ENCODE results near the gene LRMDA.

LRMDA gene

DNA sequence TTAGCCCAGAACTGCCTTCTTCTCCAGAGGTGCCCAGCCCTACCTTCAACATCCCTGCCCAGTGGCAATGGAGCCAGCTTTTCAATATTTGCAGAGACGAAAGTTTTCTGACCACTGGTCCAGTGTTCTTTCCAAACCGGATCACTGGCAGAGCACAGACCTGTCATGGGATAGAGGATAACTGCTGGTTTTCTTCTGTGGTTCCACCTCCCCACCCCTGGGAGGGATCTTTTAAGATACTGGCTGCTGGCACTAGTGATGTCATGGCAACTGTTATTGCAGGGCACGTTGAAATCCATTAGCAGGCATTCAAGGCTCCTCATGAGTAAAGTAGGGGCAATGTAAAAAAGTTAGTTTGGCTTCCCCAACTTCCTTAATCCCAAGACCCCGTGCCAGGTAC is 387.1 kb downstream of the LRMDA start:
- no peak for DNase-seq (ENCODE audit: low read depth, low spot score)

DNA sequence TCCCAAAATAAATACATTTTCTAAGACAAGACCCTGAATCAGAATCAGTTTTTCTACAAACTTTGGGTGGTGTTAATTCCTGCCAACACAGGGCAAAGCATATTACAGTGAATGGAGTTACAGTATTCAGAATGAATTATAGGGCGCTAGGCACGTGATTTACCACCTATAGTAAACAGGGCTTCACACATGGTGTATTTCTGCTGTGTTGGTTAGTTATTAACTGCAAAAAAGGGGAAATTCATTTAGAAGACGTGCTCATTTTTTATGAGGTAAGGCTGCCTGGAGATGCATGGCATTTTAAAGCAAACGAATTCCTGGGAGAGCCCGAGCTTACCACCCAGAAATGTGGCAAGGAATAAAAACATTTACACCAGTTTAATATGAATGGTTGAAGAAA is 393.8 kb downstream of the LRMDA start:
- DNase-seq (ENCODE audit: low read depth, low spot score), result no peak

DNA sequence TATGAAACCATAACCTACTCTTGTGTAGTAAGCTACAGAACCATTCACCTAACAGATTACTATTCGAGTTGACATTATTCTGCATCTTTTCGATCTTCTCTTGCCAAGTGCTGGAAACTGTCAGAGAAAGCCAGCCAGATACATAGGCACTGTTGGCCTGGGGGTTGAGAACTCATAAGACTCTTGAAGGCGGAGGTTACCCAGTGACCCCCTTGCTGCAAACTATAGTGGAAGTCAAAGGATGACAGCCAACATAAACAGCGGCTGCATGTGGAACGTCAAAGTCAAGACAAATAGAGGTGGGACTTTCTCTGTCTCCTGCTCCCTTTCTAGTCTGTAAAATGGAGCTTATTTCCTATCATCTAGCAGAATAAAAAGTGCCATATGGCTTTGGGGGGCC is 394.2 kb downstream of the LRMDA start:
- DNase-seq (ENCODE audit: low read depth, low spot score), result no peak

DNA sequence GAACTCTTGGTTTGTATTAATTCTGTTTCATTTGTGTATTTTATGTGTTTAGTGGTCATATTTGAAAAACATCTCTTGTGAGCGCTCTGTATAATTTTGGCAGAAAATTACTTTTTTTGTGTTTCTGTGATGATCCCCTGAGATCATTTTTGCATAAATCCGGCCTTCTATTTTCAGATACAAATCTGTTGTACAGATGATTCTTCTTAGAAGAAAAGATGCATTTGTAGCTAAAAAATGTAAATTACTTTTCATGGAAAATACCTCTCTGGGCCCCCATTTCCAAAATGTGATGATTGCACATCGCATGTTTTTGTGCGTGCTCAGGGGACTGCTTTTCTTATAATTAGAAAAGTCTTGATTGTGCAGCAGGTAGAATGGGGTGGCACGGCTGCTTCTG is 395.4 kb downstream of the LRMDA start:
- DNase-seq (ENCODE audit: low read depth, low spot score), result no peak

DNA sequence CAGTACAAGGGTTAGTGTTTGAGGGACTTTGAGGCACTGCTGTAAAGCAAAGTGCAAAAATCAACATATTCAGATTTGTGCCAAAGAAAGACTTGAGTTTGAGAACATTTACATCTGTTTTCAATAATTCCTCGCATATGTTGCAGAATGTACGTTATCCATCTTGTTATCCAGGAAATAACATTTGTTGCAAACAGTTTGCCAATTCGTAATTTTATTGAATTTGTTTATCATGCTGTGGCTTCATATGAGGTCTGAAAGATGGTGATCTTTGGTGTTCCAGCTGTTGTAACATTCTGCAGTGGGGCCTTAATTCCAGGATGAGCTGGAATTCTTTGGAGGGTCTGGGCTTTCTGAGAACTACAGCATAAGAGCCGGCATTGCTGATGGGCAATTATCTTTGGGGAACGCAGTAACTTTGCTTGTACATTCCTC is 396.2 kb downstream of the LRMDA start:
- DNase-seq (ENCODE audit: low read depth, low spot score), result no peak

DNA sequence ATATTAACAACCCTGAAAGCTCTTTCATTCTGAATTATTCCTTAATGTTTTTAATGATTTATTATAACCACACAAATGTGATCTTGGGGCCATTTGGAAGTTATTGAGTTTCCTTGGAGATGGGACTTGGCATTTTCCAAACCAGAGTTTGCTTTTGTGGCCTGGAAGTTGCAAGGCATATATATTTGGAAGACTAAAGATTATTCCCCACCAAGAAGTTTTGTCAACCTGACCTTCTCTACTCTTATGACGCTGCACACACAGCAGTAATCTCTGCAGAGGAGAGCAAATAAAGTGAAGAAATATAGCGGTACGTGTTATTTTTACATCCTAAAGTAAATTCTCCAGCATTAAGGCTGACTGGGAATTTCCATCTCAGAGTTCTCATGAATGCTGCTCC is 397.0 kb downstream of the LRMDA start:
- no peak for DNase-seq (ENCODE audit: low read depth, low spot score)

DNA sequence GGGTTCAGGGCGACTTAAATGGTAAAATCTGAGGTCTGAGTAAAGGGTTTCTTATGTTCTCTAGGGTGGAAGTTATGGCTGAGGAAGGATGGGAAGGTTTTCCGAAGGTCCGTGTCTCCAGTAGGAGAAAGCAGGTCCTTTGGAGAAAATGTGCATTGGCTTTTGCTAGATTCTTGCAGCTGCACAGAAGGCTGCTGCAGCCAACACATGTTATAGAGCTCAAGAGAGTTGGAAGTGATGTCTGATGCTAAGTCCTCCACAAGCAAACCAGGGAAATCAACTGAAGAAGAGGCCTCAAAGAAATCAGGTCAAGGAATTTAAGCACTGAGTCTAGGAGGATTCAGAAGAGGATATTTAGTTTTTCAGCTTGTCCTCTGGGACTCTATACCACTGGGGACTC is 404.6 kb downstream of the LRMDA start:
- DNase-seq (ENCODE audit: low read depth, low spot score), result no peak

DNA sequence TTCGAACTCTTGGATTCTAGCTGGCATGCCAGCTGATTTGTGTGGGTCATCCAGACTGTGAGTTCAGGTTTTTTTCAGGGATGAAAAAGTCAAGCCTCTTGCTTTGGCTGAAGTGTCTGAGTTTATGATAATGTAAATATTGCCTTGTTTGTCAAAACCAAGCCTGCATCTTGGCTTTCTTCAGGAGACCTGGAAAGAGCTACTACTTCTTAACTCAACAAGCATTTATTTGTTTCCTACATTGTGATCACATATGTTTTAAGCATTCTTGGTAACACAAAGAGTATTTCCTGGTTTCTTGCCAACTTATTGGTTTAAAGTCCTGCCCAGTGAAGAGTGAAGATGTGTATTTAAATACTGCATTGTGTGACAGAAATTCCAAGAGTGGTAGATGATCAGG is 407.1 kb downstream of the LRMDA start:
- no peak for DNase-seq (ENCODE audit: low read depth, low spot score)

DNA sequence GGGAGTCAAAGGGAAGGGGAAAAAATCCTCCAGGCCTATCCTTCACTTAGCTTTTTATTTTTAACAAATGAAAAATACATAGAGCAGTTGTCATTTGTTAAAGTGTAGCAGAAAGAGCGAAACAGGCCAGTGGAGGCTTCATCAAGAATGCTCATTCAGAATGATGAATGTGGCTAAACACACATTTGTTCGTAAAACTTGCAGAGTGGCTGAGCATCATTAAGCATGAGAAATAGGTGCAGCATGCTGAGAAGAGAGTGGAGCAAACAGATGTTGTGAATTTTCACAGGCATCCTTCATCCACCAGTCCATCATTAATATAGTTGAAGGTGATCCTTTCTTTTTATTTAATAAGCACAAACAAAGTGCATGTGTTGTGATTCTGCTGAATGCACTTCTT is 407.6 kb downstream of the LRMDA start:
- no peak for DNase-seq (ENCODE audit: low read depth, low spot score)

DNA sequence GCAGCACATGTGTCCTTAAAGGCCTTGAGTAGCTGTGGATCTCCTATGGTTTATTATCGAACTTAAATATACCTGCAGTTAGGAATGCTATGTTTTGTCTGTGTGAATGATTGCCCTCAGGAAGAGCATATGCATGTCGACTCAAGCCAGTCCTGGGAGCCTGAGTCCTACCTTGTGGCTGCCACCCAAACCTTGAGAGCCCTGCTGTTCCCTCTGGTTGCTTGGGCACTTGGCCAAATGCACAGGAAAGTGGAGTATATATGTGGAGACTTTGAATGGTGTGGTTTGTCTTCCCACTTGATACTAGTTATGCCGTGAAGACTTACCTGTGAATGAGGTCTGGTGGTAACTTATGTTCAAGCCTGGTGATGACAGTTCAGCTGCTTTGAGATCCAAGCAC is 409.8 kb downstream of the LRMDA start:
- no peak for DNase-seq (ENCODE audit: low read depth, low spot score)

DNA sequence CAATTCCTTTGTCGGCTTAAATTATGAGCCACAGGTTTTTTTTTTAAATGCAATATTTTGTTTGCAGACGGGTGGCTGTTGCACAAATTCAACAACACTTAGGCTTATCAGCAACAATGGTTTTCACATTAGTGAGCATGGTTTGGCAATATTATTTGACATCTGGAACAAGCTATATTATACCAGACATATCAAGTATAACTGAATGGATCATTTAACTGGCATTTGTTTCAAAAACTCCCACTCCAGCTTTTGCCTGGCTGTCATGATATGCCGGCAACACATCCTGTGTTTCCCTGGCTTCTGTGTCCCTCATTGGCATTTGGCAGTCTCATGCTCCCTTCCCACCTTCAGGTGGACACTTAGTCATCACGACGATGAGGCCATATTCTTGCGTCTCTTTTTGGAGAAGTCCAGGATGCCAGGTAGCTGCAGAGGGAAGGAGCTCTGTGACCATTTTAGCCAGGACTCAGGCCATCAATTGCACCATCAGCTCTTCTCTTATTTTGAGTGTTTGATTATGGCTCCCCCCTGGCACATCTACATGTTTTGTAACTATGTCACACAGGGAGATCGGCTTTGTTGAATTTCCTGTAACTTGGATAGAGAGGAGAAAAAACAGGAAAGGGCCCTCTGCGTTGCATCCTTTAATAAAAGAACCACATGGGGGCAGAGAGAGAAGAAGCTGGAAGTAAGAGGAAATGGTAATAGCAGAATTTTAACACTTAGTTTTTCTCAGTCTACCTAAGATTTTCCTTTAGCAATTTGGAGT is 413.9 kb downstream of the LRMDA start:
- DNase-seq (ENCODE audit: low read depth, low spot score), result no peak

DNA sequence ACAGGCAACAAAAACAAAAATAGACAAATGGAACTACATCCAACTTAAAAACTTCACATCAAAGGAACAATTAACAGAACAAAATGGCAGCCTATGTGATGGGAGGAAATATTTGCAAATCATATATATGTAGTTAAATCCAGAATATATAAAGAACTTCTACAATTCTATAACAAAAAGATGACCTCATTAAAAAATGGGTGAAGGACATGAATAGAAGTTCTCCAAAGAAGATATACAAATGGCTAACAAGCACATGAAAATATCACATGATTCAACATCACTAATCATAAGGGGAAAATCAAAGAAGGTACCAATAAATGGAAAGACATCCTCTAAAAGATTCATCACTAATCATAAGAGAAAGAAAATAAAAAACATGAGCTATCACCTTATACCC is 416.1 kb downstream of the LRMDA start:
- no peak for DNase-seq (ENCODE audit: low read depth, low spot score)

DNA sequence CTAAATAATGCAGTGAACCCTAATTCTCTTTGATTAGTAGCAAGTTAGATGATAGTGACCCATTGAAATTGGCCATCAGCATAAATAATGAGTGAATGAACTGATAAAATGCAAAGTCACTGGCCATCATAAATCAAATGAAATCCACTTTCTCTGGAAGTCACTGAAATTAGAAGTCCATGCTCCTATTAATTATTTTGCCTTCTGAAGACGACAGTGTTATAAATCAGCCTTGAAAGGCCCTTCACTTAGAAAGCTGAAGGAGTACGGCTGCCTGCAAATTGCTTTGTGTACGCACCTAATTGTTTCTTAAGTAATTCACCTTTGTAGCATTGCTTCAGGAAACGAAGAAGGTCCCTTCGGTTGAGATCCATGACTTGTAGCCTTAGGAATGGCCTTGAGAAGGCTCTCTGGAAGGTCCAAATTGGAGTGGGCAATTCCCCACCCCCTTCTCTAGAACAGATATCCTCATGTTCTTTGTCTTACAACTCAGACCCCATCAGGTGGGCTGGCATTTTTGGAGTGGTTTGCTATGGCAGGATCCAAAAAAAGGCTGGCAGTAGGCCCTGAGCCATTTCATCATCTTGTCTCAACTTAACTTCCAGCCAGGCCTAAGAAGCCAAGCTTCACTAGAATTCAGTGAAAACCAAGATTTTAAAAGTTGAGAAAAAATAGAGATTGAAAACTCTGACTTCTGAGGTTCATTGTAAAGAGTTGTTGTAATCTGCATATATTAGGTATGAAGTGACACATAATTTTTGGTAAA is 420.3 kb downstream of the LRMDA start:
- DNase-seq (ENCODE audit: low read depth, low spot score), result no peak

DNA sequence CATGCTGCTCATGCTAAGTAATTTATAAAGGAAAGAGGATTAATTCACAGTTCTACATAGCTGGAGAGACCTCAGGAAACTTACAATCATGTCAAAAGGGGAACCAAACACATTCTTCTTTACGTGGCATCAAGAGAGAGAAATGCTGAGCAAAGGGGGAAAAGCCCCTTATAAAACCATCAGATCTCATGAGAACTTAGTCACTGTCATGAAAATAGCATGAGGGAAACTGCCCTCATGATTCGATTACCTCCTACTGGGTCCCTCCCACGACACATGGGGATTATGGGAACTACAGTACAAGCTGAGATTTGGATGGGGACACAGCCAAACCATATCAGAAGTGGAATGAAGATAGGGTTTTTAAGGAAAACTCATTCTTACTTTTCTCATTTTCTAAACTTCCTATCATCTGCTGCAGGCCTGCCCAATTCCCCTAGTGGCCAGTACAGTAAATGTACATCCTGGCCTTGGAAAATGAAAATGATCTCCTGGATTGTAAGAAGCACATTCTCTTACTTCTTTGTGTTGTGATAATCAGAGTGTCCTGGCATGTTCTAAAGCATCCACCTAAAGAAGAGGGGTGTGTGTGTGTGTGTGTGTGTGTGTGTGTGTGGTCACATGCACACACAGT is 421.5 kb downstream of the LRMDA start:
- no peak for DNase-seq (ENCODE audit: low read depth, low spot score)

DNA sequence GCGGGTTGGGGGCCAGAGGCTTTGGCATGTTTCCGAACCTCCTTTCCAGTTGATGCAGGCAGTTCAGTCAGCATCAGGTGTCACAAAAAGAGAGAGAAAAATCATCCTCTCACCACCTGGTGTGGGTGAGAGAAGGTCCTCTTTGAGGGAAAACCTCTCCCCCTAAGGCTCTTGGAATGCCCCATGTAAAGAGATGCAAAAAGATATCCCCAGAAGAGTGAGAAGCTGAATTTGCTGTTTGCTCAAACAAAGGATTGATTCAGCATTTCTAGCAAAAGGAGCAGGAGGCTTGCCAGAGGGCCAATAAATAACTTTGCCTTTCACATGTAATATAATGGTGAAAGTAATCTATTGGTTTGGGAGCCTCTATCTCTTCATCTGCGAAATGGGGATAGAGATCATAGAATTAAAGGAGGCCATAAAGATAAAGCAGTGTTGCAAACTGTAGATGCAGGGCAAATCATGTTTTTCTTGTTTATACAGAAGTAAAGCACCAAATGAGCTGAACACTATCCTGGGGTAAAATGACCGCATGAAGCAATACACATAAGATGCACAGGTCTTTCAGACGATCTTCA is 425.9 kb downstream of the LRMDA start:
- DNase-seq (ENCODE audit: low read depth, low spot score), result peak; percentile 46

DNA sequence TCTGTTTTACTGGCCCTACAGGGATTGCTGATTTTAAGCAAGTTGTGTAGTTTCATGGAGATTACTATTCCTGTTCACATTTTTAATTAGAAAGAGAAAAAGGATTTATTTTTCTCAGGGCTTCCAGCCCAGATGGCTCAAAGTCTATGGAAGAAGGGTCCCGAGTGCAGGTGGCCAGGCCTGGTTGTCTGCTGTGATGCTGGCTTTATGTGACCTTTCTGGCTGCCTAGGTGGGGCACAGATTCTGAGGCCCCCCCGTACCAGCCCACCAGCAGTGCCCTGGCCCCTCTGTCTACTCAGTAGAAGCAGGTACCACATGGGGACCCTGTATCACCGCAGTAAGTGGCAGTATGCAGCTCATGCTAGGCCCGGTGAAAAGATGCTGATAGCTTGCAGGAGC is 426.5 kb downstream of the LRMDA start:
- no peak for DNase-seq (ENCODE audit: low read depth, low spot score)

DNA sequence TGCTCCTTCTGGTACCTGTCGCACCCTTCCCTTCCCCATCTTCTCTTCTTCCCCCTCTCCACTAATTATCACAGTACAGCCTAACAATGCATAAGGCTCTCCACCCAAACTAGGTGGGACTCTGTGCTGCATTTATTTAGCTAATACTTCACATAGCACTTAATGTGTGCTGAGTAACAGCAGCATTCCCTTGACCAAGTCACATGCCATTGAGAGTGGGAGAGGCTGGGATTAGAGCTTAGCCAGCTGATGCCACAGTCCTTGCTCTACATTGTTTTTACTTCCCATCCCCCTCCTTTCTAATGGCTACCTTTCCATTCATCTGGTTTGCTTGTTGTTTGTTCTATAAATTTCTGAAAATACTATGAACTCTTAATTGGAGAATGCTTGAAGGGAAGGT is 426.9 kb downstream of the LRMDA start:
- DNase-seq (ENCODE audit: low read depth, low spot score), result no peak

DNA sequence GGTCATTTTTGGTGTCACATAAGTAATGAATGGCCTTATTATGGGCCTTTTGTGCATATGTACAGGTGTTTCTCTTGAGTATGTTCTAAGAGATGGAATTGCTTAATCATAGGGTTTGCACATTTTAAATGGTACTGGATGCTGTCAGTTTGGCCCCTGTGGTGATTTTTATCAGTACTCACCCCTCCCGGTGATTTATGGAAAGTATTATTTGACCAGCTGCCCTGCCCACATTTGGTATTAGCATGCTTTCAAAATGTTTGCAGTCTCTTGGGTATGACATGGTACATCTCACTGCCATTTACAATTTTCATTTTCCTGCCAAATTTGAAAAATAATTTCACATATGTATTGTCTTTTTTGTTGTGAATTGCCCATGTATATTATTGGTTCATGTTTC is 427.7 kb downstream of the LRMDA start:
- no peak for DNase-seq (ENCODE audit: low read depth, low spot score)

DNA sequence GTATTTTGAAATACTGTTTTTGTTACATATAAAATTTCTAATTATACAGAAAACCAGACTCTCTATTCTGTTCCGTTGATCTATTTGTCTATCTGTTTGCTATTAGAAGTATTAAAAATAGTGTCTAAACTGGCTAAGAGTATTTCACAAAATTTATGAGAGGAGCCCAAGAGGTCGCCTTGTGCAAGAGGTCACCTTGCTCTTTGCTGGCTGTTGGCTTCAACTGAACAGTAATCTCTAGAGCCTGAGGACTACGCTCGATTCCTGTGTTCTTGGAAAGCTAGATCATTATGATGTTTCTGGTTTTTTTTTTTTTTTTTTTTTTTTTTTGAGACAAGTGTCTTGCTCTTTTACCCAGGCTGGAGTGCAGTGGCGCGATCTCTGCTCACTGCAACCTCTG is 428.6 kb downstream of the LRMDA start:
- DNase-seq (ENCODE audit: low read depth, low spot score), result no peak

DNA sequence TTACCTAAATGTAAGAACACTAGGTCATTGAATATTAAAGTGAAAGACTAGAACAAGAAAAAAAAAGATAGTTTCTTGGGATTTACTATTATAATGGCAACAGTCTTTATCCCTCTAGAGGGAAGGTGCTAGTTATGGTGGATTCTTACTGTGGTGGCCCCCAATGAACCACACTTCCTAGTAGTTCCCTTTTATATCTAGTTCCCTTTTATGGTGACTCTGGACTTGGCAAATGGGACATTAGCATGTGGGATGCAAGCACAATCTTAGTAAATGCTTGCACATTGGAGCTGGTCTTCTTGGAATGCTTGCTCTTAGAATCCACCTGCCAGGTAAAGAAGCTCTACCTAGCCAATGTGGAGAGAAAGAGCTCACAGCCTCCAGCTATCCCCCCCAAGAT is 430.2 kb downstream of the LRMDA start:
- DNase-seq (ENCODE audit: low read depth, low spot score), result no peak

DNA sequence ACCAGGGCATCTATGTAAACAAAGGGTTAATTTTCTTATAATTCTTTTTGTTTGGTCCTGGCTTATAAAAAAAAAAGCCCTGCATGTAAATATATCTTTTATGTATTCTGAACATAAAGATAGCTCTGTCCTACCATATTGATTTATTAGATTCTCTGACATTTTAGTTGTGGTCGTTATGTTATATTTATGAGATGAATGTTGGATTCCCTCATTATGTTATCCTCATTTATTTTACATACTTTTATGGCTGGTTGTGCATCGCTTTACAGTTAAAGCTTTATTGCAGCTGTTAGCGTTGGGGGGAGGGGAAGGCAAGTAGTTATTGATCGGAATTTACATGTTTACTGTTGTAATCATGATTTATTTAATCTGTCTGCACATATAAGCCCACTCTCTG is 431.5 kb downstream of the LRMDA start:
- no peak for DNase-seq (ENCODE audit: low read depth, low spot score)

DNA sequence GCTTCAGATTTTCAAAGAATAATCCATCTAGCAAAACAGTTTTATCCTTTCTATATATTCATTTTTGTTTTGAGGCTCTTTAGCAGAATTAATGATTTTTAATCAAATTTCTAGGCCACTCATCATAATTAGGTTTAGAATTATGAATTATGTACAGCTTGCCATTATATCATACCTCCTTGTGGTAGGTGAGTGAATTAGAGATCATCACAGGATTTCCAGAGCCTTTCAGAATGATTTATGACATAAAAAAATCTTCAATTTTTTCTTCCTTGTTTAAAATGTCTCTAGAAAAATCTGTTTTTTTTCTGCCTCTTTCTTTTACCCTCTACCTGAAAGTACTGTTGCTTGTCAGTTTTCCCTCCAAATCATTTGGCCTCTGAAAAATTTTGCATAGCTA is 433.3 kb downstream of the LRMDA start:
- no peak for DNase-seq (ENCODE audit: low read depth, low spot score)
